22Rv1 (cell line): Measurements from ENCODE around the gene YY1AP1.
"Not testable (repeated sequence)": the region's sequence is repeated elsewhere in the genome, so short reads cannot be mapped to it uniquely, and the experiment has no call there.

Experiments
- CTCF ChIP-seq: fragments of 450-650 bp; IDR thresholded peaks from 2 replicates; pipeline ENCODE4 v1.5.1; 2017; ENCODE audit warnings: mild to moderate bottlenecking
- ZFX ChIP-seq: fragments of 450-650 bp; IDR thresholded peaks from 2 replicates; pipeline ENCODE4 v1.6.1; 2017; ENCODE audit warnings: antibody characterized with exemption, borderline replicate concordance

DNA sequence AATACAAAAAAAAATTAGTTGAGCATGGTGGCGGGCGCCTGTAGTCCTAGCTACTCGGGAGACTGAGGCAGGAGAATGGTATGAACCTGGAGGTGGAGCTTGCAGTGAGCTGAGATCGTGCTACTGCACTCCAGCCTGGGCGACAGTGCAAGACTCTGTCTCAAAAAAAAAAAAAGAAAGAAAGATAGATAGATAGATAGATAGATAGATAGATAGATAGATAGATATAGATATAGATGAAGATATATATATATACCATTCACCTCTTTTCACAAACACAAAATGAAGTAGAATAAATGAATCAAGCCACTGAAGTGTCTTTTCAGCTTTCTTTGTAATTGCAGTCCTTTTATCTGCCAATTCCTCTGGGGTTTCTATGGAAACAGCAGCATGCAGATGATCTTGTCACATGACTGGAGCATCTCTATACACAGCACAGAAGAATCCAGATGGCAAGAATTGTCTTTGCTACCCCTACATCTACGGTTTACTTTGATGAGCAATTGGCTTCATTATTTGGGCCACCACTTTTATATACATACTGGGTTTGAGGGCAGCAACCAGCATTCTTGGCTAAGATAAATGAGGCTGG, 30.0 kb upstream of the YY1AP1 start:
- not testable (repeated sequence) for TF ChIP-seq CTCF, ZFX
